ENCODE results near the gene COL9A3.

GRCh38 chr20:62792182-62792939 lies 24.5 kb upstream of the COL9A3 start:
- TF ChIP-seq CTCF (conservative IDR thresholded peaks at IDR 0.05; ENCODE audit: low read length) (no peak), EZH2phosphoT487 (IDR thresholded peaks at IDR 0.05; ENCODE audit: borderline replicate concordance) (no peak)

All from Loucy (cell line).